Thyroid gland (tissue), 4 donors: ENCODE results near the gene INPP5D. TPM values are rescaled to one million over a fixed set of nuclear protein-coding genes. Genes with fewer than 3 reads are reported as not detected.

Experiments
- DNase-seq, 2 donors: peaks; one replicate each; pipeline ENCODE4 v3.0.0-alpha.2; 2019
- H3K27ac ChIP-seq, 3 donors: fragments of 200-600 bp; sonication (generic); 1 replicate in 2 of 3; 2 replicates in 1 of 3; pipeline ENCODE4 v1.5.1; 2016 to 2019; ENCODE audit warnings: mild to moderate bottlenecking in 1 of 3, moderate library complexity in 1 of 3
- H3K27me3 ChIP-seq: fragments of 200-600 bp; sonication (generic); one replicate; pipeline ENCODE4 v1.5.1; 2019
- H3K36me3 ChIP-seq, 2 donors: fragments of 200-600 bp; sonication (generic); one replicate each; pipeline ENCODE4 v1.5.1; 2016 to 2019
- H3K4me1 ChIP-seq, 2 donors: fragments of 200-600 bp; sonication (generic); one replicate each; pipeline ENCODE4 v1.5.1; 2017 to 2019
- H3K4me3 ChIP-seq, 3 donors: fragments of 200-600 bp; sonication (generic); replicated peaks in 1 of 3; 1 replicate in 2 of 3; 2 replicates in 1 of 3; pipeline ENCODE4 v1.5.1; 2016; ENCODE audit warnings: mild to moderate bottlenecking in 1 of 3
- H3K9me3 ChIP-seq: fragments of 200-600 bp; sonication (generic); one replicate; pipeline ENCODE4 v1.5.1; 2017
- CTCF ChIP-seq, 6 experiments: fragments of 200-600 bp in 3 of 6; fragments of 450-650 bp in 3 of 6; sonication (generic) in 3 of 6; IDR thresholded peaks; one replicate each; pipeline ENCODE4 v1.5.1; 2016 to 2019; ENCODE audit warnings: antibody characterized with exemption in 6 of 6, mild to moderate bottlenecking in 2 of 6, inconsistent platforms in 1 of 6, moderate library complexity in 1 of 6
- POLR2A ChIP-seq, 2 donors: fragments of 450-650 bp; IDR thresholded peaks; one replicate each; pipeline ENCODE4 v1.6.1; 2017; ENCODE audit warnings: antibody characterized with exemption in 2 of 2, mild to moderate bottlenecking in 2 of 2, moderate library complexity in 1 of 2
- WGBS, 2 donors: methylation state at CpG; one replicate each; pipeline ENCODE4 v1.1.5; 2017; 5-methylcytosine and 5-hydroxymethylcytosine counted together
- intact Hi-C: fragments of 100-400 bp; cut with DNase I; formaldehyde crosslinking; loops from one replicate; pipeline ENCODE4 v1.15.1; 2023
- total RNA-seq, 4 donors: library from RNA; depleted of rRNA; stranded (reverse); fragments of >200 nt; gene quantifications; one replicate each; pipeline ENCODE4 v1.2.3, GENCODE V29; 2016

Gene INPP5D
- total RNA-seq, 4 donors from 2014 or later: 7.1 to 13.4 (median 10.5) TPM

GRCh38 chr2:233234996-233235395, 174.9 kb downstream of the INPP5D start:
- no peak for DNase-seq
- intact Hi-C loops: no loop called here
- 84 to 91% methylated on average over 3 of the region's 3 CpGs for WGBS, 2 donors

GRCh38 chr2:233235977-233236376, 175.8 kb downstream of the INPP5D start:
- H3K27me3 ChIP-seq: no peaks in the 10 kb centered on the region
- no peak overlapping the region for H3K4me3 ChIP-seq

More at GRCh38 chr2:233234996-233235395, 174.9 kb downstream of the INPP5D start:
- Histone ChIP-seq H3K9me3 (no peaks in the 10 kb centered on the region), H3K36me3 (no peaks in the 10 kb centered on the region), H3K4me3 (no peak overlapping the region), H3K4me1 (no peaks in the 10 kb centered on the region), H3K27ac (no peak overlapping the region), H3K27me3 (no peaks in the 10 kb centered on the region)
- TF ChIP-seq POLR2A (IDR thresholded peaks at IDR 0.05) (no peak), CTCF (IDR thresholded peaks at IDR 0.05) (no peak)

GRCh38 chr2:233236820-233237589, 176.9 kb downstream of the INPP5D start:
- Histone ChIP-seq H3K4me3 (no peak overlapping the region), H3K27me3 (no peaks in the 10 kb centered on the region), H3K36me3 (no peaks in the 10 kb centered on the region), H3K9me3 (no peaks in the 10 kb centered on the region), H3K27ac (no peak overlapping the region), H3K4me1 (no peaks in the 10 kb centered on the region)
- intact Hi-C loops: no loop called here
- WGBS, 2 donors: 82 to 86% methylated on average over 7 of the region's 7 CpGs
- TF ChIP-seq POLR2A (IDR thresholded peaks at IDR 0.05) (no peak), CTCF (IDR thresholded peaks at IDR 0.05) (no peak)
- DNase-seq: no peak

More at GRCh38 chr2:233235977-233236376, 175.8 kb downstream of the INPP5D start:
- TF ChIP-seq POLR2A (IDR thresholded peaks at IDR 0.05): no peak
- TF ChIP-seq CTCF (IDR thresholded peaks at IDR 0.05): no peak
- Histone ChIP-seq H3K27ac (no peak overlapping the region), H3K4me1 (no peaks in the 10 kb centered on the region), H3K9me3 (no peaks in the 10 kb centered on the region), H3K36me3 (no peaks in the 10 kb centered on the region)
- DNase-seq: no peak
- WGBS, 2 donors: 58 to 80% methylated on average over 8 to 9 of the region's 9 CpGs
- intact Hi-C loops: no loop called here

GRCh38 chr2:233240897-233241296, 180.8 kb downstream of the INPP5D start:
- Histone ChIP-seq H3K9me3 (no peaks in the 10 kb centered on the region), H3K4me1 (no peaks in the 10 kb centered on the region), H3K27me3 (no peaks in the 10 kb centered on the region), H3K36me3 (no peaks in the 10 kb centered on the region), H3K27ac (no peak overlapping the region), H3K4me3 (no peak overlapping the region)
- intact Hi-C loops: loop anchor here (10.0 kb wide), 1 partner anchor 636 kb away; no protein-coding TSS in a partner anchor
- no peak for TF ChIP-seq POLR2A (IDR thresholded peaks at IDR 0.05)
- no peak for TF ChIP-seq CTCF (IDR thresholded peaks at IDR 0.05)
- 72 to 77% methylated on average over 2 of the region's 2 CpGs for WGBS, 2 donors
- no peak for DNase-seq

- no peak for DNase-seq
- H3K27ac ChIP-seq: no peak overlapping the region
- intact Hi-C loops: loop anchor here (10.0 kb wide), 1 partner anchor 637 kb away; no protein-coding TSS in a partner anchor
- no peaks in the 10 kb centered on the region for H3K36me3 ChIP-seq
- WGBS, 2 donors: 75 to 91% methylated on average over 3 of the region's 3 CpGs
- H3K4me3 ChIP-seq: no peak overlapping the region
- no peaks in the 10 kb centered on the region for H3K4me1 ChIP-seq
- H3K9me3 ChIP-seq: no peaks in the 10 kb centered on the region
- TF ChIP-seq CTCF (IDR thresholded peaks at IDR 0.05) (no peak), POLR2A (IDR thresholded peaks at IDR 0.05) (no peak)
- no peaks in the 10 kb centered on the region for H3K27me3 ChIP-seq
Measured at GRCh38 chr2:233241803-233242202, 181.7 kb downstream of the INPP5D start.
